Osteocyte (in vitro differentiated cells): Measurements from ENCODE around the gene HLA-G. TPM values are rescaled to one million over a fixed set of nuclear protein-coding genes. Genes with fewer than 3 reads are reported as not detected.

ENCODE experiments used
- DNase-seq: peaks from one replicate; pipeline ENCODE4 v3.0.0; 2021; ENCODE audit warnings: mixed read lengths; ENCODE audit not compliant: unreplicated experiment; ENCODE audit errors: extremely low spot score
- H3K27ac Mint-ChIP-seq: one replicate; pipeline ENCODE4 v1.8.0; 2021; ENCODE audit warnings: mild to moderate bottlenecking, mixed read lengths; ENCODE audit not compliant: unreplicated experiment
- H3K27me3 Mint-ChIP-seq: one replicate; pipeline ENCODE4 v1.8.0; 2021; ENCODE audit warnings: mixed read lengths; ENCODE audit not compliant: unreplicated experiment
- H3K36me3 Mint-ChIP-seq: one replicate; pipeline ENCODE4 v1.8.0; 2021; ENCODE audit warnings: mixed read lengths; ENCODE audit not compliant: unreplicated experiment
- H3K4me1 Mint-ChIP-seq: one replicate; pipeline ENCODE4 v1.8.0; 2021; ENCODE audit warnings: mixed read lengths; ENCODE audit not compliant: unreplicated experiment
- H3K4me3 Mint-ChIP-seq: one replicate; pipeline ENCODE4 v1.8.0; 2021; ENCODE audit warnings: mild to moderate bottlenecking, moderate library complexity, mixed read lengths; ENCODE audit not compliant: unreplicated experiment
- H3K9me3 Mint-ChIP-seq: one replicate; pipeline ENCODE4 v1.8.0; 2021; ENCODE audit warnings: mixed read lengths; ENCODE audit not compliant: unreplicated experiment
- total RNA-seq: library from RNA; stranded (reverse); gene quantifications from 2 replicates; pipeline ENCODE4 v1.2.1, GENCODE V29; 2021
- TF ChIP-seq, protein P1 (sequence below): fragments of 200-600 bp; sonication (generic); IDR thresholded peaks from 2 replicates; pipeline ENCODE4 v1.5.0; 2021; ENCODE audit warnings: antibody characterized with exemption, mild to moderate bottlenecking, moderate library complexity

Gene HLA-G
- total RNA-seq, 1 donor from 2014 or later = 0.32 TPM

DNA sequence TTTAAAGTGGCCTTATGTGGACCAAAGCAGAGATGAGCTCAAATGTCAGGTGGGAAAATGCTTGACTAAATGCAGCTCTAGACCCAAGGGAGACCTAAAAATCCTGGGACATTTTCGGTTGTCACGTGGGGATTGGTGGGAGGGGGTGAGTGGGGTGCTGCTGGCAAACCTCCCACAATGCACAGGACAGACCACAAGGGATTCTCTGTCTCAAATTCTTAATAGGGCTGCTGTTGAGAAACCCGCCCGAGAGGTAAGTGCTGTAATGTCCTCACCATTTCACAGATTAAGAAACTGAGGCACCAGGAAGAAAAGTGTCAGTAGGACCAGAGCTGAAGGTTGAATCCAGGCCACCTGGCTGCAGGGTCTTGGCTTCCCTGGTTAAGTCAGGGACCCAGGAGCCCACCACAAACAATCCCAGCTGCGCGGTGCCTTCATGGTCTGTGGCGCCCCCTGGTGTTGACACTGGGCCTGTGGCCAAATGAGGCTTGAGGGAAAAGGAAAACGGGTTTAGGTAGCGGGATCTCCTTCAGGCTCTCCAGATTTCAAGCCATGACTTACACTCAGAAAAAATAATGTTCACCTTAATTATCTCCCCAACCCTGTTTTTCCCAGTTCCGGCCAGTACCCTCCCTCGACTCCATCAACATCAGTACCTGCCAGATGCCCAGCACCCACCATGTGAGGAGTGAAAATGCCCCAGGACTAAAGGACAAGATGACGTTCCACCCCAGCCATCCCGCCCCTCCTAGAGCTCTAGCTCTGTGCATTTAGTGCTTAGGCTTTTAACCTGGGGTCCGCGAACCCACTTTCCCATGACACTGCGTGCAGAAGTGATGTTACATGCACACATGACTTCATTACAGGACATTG lies 7.2 kb downstream of the HLA-G start:
- Mint-ChIP-seq H3K36me3 (no peaks in the 10 kb centered on the region), H3K4me1 (no peaks in the 10 kb centered on the region), H3K27me3 (peaks cover 70% of the 10 kb centered on the region), H3K9me3 (no peaks in the 10 kb centered on the region), H3K27ac (no peak overlapping the region), H3K4me3 (no peak overlapping the region)
- TF ChIP-seq, protein P1, sequence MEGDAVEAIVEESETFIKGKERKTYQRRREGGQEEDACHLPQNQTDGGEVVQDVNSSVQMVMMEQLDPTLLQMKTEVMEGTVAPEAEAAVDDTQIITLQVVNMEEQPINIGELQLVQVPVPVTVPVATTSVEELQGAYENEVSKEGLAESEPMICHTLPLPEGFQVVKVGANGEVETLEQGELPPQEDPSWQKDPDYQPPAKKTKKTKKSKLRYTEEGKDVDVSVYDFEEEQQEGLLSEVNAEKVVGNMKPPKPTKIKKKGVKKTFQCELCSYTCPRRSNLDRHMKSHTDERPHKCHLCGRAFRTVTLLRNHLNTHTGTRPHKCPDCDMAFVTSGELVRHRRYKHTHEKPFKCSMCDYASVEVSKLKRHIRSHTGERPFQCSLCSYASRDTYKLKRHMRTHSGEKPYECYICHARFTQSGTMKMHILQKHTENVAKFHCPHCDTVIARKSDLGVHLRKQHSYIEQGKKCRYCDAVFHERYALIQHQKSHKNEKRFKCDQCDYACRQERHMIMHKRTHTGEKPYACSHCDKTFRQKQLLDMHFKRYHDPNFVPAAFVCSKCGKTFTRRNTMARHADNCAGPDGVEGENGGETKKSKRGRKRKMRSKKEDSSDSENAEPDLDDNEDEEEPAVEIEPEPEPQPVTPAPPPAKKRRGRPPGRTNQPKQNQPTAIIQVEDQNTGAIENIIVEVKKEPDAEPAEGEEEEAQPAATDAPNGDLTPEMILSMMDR = peak; percentile 91
- no peak for DNase-seq

DNA sequence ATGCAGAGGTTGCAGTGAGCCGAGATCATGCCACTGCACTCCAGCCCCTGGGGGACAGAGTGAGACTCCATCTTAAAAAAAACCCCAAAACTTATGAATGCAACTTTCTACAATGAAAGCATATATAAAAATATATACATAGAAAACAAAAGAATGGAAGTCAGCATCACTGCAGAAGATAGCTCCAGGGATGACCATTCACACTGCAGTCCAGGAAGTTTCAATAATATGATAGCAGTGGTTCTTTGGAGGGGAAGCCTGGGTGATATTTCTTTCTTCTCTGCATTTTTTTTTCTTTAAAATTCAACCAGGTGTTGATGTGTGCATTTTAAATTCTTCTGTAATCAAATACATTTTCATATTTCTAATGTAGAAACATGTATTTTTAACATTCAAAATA lies 12.3 kb downstream of the HLA-G start:
- H3K36me3 Mint-ChIP-seq = no peaks in the 10 kb centered on the region

DNA sequence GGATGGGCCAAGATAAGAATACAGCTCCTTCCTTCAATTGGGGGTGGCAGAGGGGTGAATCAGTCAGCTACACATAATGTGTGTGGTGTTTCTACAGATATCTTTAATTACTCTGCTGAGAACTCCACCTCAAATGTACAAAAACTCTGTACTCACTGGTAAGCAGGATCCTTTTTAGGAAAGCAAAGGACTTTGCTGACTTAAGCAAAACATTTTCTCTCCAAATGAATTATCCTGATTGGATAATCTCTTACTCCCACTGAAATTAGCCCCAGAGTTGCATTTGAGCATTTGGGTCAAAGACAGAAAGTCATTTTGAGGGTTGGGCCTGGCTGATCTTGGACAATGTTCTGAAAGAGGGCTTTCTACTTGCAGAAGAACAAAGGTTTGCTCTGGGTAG lies 13.4 kb downstream of the HLA-G start:
- H3K4me3 Mint-ChIP-seq = no peak overlapping the region
- H3K4me1 Mint-ChIP-seq = no peaks in the 10 kb centered on the region
- TF ChIP-seq, protein P1 = no peak
- H3K27ac Mint-ChIP-seq = no peak overlapping the region
- H3K9me3 Mint-ChIP-seq = peaks cover 4% of the 10 kb centered on the region
- H3K36me3 Mint-ChIP-seq = no peaks in the 10 kb centered on the region
- no peak for DNase-seq
- H3K27me3 Mint-ChIP-seq = peaks cover 64% of the 10 kb centered on the region

More for the DNA sequence above, 12.3 kb downstream of the HLA-G start:
- Mint-ChIP-seq H3K9me3 (peaks cover 4% of the 10 kb centered on the region), H3K4me1 (no peaks in the 10 kb centered on the region), H3K27ac (no peak overlapping the region), H3K27me3 (peaks cover 63% of the 10 kb centered on the region), H3K4me3 (no peak overlapping the region)
- DNase-seq = no peak
- TF ChIP-seq, protein P1 = no peak

DNA sequence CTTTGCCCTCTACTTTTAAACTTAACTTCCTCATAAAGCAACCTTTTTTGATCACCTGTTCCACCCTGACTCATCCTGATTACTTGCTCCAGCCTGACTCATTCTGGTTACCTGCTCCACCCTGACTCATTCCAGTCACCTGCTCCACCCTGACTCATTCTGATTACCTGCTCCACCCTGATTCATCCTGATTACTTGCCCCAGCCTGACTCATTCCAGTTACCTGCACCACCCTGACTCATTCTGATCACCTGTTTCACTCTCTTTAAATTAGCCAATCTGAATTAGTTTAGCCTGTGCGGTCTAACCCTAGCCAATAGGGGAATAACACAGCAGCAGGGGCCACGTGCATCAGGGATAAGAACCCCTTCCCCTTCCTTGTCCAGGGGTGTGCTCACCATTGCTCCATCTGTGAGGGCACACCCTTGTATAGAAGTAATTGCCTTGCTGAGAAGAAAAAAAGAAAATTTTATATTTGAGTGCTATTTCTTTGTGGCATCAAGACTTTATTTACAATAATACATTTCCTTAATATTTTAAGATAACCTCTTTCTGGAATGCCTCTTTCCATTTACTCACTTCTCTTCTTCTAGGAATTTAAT lies 17.9 kb downstream of the HLA-G start:
- TF ChIP-seq, protein P1 = no peak
- no peak overlapping the region for H3K4me3 Mint-ChIP-seq
- peaks cover 4% of the 10 kb centered on the region for H3K9me3 Mint-ChIP-seq
- peaks cover 62% of the 10 kb centered on the region for H3K27me3 Mint-ChIP-seq
- H3K36me3 Mint-ChIP-seq = no peaks in the 10 kb centered on the region
- H3K4me1 Mint-ChIP-seq = no peaks in the 10 kb centered on the region
- H3K27ac Mint-ChIP-seq = no peak overlapping the region
- DNase-seq = no peak
